Measurements from ENCODE around the gene AFP. TPM values are rescaled to one million over a fixed set of nuclear protein-coding genes. Genes with fewer than 3 reads are reported as not detected.

The AFP gene
- total and polyA plus RNA-seq, 2 donors (not counting 1 experiment from before 2014, with no cell fraction given), result not detected

GRCh38 chr4:73422458-73422752 is 13.6 kb upstream of the AFP start:
- intact Hi-C loops (cut with micrococcal nuclease), result no loop called here
- ATAC-seq (ENCODE audit: low read depth) (no peak), DNase-seq (no peak)
- no peaks in the 10 kb centered on the region for H3K9me3 ChIP-seq (ENCODE audit: control extremely low read depth in 1 of 3, control insufficient read depth in 2 of 3, insufficient read depth in 1 of 3, low read length in 2 of 3)
- H3K36me3 ChIP-seq (replicated peaks in 1 of 2; ENCODE audit: control extremely low read depth in 1 of 2, control insufficient read depth in 1 of 2, extremely low read depth in 1 of 2, insufficient read depth in 2 of 2, low read length in 1 of 2), result no peaks in the 10 kb centered on the region
- Mint-ChIP-seq H3K9me3 (ENCODE audit: insufficient read depth) (no peaks in the 10 kb centered on the region), H3K4me3 (no peak overlapping the region), H3K27ac (no peak overlapping the region), H3K27me3 (peaks cover 13% of the 10 kb centered on the region), H3K4me1 (no peaks in the 10 kb centered on the region)
- H2AFZ ChIP-seq (ENCODE audit: insufficient read depth, low read depth, low read length, poor library complexity, severe bottlenecking), result no peak overlapping the region
- no CpG with 5 or more reads among the region's 4 CpGs for WGBS (ENCODE audit: insufficient coverage)
- no peak overlapping the region for H3K4me2 ChIP-seq (replicated peaks; ENCODE audit: low read depth, low read length, poor library complexity, severe bottlenecking)
- no peaks in the 10 kb centered on the region for H4K20me1 ChIP-seq (ENCODE audit: control insufficient read depth, insufficient read depth, low read length, poor library complexity, severe bottlenecking)
- peaks cover 0 to 3% (median 0%) of the 10 kb centered on the region in 4 experiments for H3K27me3 ChIP-seq (replicated peaks in 1 of 4; ENCODE audit: control extremely low read depth in 1 of 4, control insufficient read depth in 3 of 4, insufficient read depth in 4 of 4, low read length in 3 of 4)
- POLR2A ChIA-PET, result no interaction called here
- CTCF ChIA-PET, result no interaction called here
- no peaks in the 10 kb centered on the region for H3K4me1 ChIP-seq (ENCODE audit: control insufficient read depth in 2 of 2, insufficient read depth in 2 of 2, low read length in 2 of 2)
- TF ChIP-seq CTCF (IDR thresholded peaks at IDR 0.05) (no peak), EZH2 (IDR thresholded peaks at IDR 0.05; ENCODE audit: borderline replicate concordance, insufficient read depth, low read depth, low read length, poor library complexity, severe bottlenecking) (no peak)
- H3K9ac ChIP-seq (ENCODE audit: low read length), result no peak overlapping the region
- no peaks in the 10 kb centered on the region for H3K79me2 ChIP-seq (ENCODE audit: control insufficient read depth, insufficient read depth, low read length)
- no peak overlapping the region for H3K4me3 ChIP-seq (ENCODE audit: control extremely low read depth in 1 of 5, extremely low read depth in 1 of 5, insufficient read depth in 1 of 5, low read depth in 2 of 5, low read length in 4 of 5)
- no peak overlapping the region for H3K27ac ChIP-seq (ENCODE audit: low read length in 2 of 2)

GRCh38 chr4:73423184-73423583 is 12.8 kb upstream of the AFP start:
- ATAC-seq (ENCODE audit: low read depth), result no peak
- H4K20me1 ChIP-seq (ENCODE audit: control insufficient read depth, insufficient read depth, low read length, poor library complexity, severe bottlenecking), result no peaks in the 10 kb centered on the region
- H3K9me3 Mint-ChIP-seq (ENCODE audit: insufficient read depth), result no peaks in the 10 kb centered on the region
- no peaks in the 10 kb centered on the region for H3K4me1 ChIP-seq (ENCODE audit: control insufficient read depth in 2 of 2, insufficient read depth in 2 of 2, low read length in 2 of 2)
- H3K4me3 ChIP-seq (ENCODE audit: control extremely low read depth in 1 of 5, extremely low read depth in 1 of 5, insufficient read depth in 1 of 5, low read depth in 2 of 5, low read length in 4 of 5), result no peak overlapping the region
- no peak for DNase-seq
- H3K9me3 ChIP-seq (ENCODE audit: control extremely low read depth in 1 of 3, control insufficient read depth in 2 of 3, insufficient read depth in 1 of 3, low read length in 2 of 3), result no peaks in the 10 kb centered on the region
- peaks cover 0 to 3% (median under 1%) of the 10 kb centered on the region in 4 experiments for H3K27me3 ChIP-seq (replicated peaks in 1 of 4; ENCODE audit: control extremely low read depth in 1 of 4, control insufficient read depth in 3 of 4, insufficient read depth in 4 of 4, low read length in 3 of 4)
- no peak overlapping the region for H3K4me2 ChIP-seq (replicated peaks; ENCODE audit: low read depth, low read length, poor library complexity, severe bottlenecking)
- H3K27me3 Mint-ChIP-seq, result peaks cover 13% of the 10 kb centered on the region
- H2AFZ ChIP-seq (ENCODE audit: insufficient read depth, low read depth, low read length, poor library complexity, severe bottlenecking), result no peak overlapping the region
- intact Hi-C loops (cut with micrococcal nuclease), result no loop called here
- no peak overlapping the region for H3K27ac ChIP-seq (ENCODE audit: low read length in 2 of 2)
- no peak overlapping the region for H3K9ac ChIP-seq (ENCODE audit: low read length)
- H3K36me3 ChIP-seq (replicated peaks in 1 of 2; ENCODE audit: control extremely low read depth in 1 of 2, control insufficient read depth in 1 of 2, extremely low read depth in 1 of 2, insufficient read depth in 2 of 2, low read length in 1 of 2), result no peaks in the 10 kb centered on the region
- no peak overlapping the region for H3K27ac Mint-ChIP-seq
- ChIA-PET POLR2A (no interaction called here), CTCF (no interaction called here)
- TF ChIP-seq EZH2 (IDR thresholded peaks at IDR 0.05; ENCODE audit: borderline replicate concordance, insufficient read depth, low read depth, low read length, poor library complexity, severe bottlenecking) (no peak), CTCF (IDR thresholded peaks at IDR 0.05) (no peak)
- no peaks in the 10 kb centered on the region for H3K4me1 Mint-ChIP-seq
- H3K79me2 ChIP-seq (ENCODE audit: control insufficient read depth, insufficient read depth, low read length), result no peaks in the 10 kb centered on the region
- H3K4me3 Mint-ChIP-seq, result no peak overlapping the region
